ENCODE measurements around the gene DSN1. TPM values are rescaled to one million over a fixed set of nuclear protein-coding genes. Genes with fewer than 3 reads are reported as not detected.

The DSN1 gene
- total RNA-seq, 1 donor from 2014 or later, result 7.5 TPM

Other genes starting within 250 kb of the DSN1 start
- gene MYL9, start 232.2 kb downstream of the DSN1 start, total RNA-seq (ENCODE audit: insufficient read depth, low replicate concordance), result 46.5 TPM
- 6.0 TPM for gene TGIF2, start 200.2 kb downstream of the DSN1 start, total RNA-seq (ENCODE audit: insufficient read depth, low replicate concordance)
- 21.4 TPM for gene RAB5IF, start 168.0 kb downstream of the DSN1 start, total RNA-seq (ENCODE audit: insufficient read depth, low replicate concordance)
- gene SLA2, start 127.6 kb downstream of the DSN1 start, total RNA-seq (ENCODE audit: insufficient read depth, low replicate concordance), result not detected
- gene NDRG3, start 27.7 kb downstream of the DSN1 start, total RNA-seq (ENCODE audit: insufficient read depth, low replicate concordance), result 10.8 TPM
- 3.9 TPM for gene TLDC2, start 102.4 kb upstream of the DSN1 start, total RNA-seq (ENCODE audit: insufficient read depth, low replicate concordance)
- gene SAMHD1, start 177.9 kb upstream of the DSN1 start, total RNA-seq (ENCODE audit: insufficient read depth, low replicate concordance), result 75.8 TPM